Activated CD4-positive, alpha-beta T cell treated with anti-CD3 and anti-CD28 coated beads for 24 hours (primary cell): ENCODE results near the gene RBM12.
"Not testable (repeated sequence)": the region's sequence is repeated elsewhere in the genome, so short reads cannot be mapped to it uniquely, and the experiment has no call there.

ENCODE experiments used
- DNase-seq, 2 donors: peaks; one replicate each; pipeline ENCODE4 v3.0.0-alpha.2; 2020; ENCODE audit warnings: low read depth in 2 of 2

Gene RBM12, protein sequence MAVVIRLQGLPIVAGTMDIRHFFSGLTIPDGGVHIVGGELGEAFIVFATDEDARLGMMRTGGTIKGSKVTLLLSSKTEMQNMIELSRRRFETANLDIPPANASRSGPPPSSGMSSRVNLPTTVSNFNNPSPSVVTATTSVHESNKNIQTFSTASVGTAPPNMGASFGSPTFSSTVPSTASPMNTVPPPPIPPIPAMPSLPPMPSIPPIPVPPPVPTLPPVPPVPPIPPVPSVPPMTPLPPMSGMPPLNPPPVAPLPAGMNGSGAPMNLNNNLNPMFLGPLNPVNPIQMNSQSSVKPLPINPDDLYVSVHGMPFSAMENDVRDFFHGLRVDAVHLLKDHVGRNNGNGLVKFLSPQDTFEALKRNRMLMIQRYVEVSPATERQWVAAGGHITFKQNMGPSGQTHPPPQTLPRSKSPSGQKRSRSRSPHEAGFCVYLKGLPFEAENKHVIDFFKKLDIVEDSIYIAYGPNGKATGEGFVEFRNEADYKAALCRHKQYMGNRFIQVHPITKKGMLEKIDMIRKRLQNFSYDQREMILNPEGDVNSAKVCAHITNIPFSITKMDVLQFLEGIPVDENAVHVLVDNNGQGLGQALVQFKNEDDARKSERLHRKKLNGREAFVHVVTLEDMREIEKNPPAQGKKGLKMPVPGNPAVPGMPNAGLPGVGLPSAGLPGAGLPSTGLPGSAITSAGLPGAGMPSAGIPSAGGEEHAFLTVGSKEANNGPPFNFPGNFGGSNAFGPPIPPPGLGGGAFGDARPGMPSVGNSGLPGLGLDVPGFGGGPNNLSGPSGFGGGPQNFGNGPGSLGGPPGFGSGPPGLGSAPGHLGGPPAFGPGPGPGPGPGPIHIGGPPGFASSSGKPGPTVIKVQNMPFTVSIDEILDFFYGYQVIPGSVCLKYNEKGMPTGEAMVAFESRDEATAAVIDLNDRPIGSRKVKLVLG

DNA sequence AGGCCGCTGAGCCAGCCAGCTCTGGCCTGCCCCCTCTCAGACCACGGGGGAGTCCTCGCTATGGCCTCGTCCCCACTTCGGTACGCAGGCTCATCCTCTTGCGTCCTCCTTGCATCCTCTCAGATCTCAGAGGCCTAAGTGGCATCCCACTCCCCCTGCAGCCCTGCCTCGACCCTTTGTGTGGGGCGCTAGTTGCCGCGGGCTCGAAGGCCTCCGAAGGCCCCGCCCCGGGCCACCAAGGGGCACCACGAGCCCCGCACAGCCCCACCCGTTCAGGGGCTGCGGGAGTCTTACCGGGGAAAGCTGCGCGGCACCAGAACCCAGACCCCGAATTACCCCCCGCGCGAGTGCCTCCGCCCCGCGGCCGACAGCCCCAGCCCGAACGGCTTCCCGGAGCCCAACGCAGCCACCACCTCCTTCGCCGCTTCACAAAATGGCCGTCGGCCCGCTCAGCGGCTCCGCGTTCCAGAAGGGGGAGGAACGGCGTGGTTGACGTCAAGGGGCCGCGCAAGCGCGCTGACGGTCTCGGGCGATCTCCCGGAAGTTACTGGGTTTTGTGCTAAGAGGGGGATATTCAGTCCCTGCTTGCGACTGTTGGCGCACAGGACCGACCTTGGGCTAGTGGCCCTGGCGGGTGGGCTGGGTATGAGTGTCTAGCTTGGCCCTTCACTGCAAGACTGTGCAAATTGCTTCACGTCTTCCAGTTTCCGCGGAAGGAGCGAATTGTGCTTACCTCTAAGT is at the start of gene RBM12, which contains the start of gene CPNE1:
TSS of gene RBM12 (minus strand) at position 435 of the 741 bp plus-strand sequence. CDS start 9,578 bp downstream, outside the sequence.
TSS of gene CPNE1 (minus strand) at position 435 of the 741 bp plus-strand sequence. CDS start 31,977 bp downstream, outside the sequence.
- peak; percentile 85 to 87 for DNase-seq

DNA sequence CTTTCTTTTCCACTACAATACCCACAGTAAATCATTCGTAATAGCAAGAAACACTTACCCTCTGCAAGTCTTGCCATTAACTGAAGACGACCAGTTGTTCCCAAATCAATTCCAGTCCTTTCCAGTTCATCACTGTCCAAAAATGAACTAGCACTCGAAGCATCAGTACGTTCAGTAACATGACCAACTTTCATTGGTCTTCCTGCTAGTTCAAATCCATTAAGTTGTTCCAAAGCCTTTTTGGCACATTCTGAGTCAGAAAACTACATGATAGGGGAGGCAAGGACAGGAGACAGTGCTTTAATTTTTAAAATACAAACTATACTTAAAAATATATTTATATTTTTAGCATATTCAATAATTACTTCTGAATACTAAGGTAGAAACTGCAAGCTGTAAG is 49.4 kb upstream of the RBM12 start:
- no peak for DNase-seq

DNA sequence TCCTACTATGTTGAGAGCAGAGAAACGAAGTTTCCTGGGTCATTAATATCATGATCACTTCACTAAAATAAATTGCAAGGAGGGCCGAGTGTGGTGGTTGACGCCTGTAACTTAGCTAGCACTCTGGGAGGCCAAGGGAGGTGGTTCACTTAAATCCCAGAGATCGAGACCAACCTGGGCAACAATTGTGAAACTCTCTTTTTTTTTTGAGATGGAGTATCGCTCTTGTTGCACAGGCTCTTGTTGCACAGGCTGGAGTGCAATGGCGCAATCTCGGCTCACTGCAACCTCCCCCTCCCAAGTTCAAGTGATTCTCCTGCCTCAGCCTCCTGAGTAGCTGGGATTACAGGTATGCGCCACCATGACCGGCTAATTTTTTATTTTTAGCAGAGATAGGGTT is 48.4 kb upstream of the RBM12 start:
- not testable (repeated sequence) for DNase-seq

DNA sequence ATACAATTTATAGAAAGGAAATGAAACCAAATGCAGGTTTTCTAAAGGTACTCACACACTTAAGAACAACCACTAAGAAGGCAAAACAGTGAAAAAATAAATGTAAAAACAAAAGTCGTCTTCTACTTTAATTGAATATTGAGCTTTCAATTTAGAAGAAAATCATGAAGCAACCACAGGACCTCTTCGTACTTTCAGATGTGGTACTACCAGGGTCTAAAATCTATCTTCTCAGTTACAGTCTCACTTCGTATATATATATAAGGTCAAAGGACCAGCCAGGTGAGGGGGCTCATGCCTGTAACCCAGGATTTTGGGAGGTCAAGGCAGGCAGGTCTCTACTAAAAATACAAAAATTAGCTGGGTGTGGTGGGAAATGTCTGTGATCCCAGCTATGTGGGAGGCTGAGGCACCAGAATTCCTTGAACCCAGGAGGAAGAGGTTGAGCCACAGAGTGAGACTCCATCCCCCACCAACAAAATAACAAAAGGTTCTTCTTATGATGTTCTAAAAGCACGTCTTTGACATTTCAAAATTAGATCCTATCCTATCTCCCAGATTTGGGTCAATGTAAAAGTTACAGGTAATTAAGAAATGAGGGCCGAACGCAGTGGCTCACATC is 47.0 kb upstream of the RBM12 start:
- no peak for DNase-seq

DNA sequence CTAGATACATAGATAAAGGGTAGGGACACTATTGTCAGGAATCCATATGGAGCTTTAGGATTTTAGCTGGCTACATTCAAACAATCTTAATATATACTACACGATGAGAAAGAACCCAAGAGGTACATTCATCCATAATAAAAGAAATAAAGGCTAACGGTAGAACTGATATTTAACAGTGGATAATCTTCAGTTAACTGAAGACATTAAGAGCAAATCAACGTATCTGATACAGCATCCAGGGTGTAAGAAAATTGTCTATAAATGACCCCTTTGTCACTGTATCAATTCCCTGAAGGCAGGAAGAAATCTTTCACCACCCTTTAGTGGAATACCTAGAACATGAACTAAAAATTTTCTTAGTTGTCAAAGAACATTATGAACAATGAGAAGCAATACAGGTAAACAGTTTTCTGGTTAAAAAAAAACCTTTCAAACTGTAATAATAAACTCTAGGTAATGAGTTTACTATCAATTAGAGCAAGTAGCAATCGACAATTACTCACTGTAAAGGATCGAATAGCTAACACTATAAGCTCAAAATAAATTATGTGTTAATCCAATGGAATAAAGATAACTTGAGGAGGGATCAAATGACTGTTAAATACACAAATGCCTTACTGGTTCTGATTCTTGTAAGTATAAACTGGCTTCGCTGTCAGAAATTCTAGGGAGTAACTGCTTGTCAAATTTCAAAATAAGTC is 46.3 kb upstream of the RBM12 start:
- DNase-seq, result no peak

DNA sequence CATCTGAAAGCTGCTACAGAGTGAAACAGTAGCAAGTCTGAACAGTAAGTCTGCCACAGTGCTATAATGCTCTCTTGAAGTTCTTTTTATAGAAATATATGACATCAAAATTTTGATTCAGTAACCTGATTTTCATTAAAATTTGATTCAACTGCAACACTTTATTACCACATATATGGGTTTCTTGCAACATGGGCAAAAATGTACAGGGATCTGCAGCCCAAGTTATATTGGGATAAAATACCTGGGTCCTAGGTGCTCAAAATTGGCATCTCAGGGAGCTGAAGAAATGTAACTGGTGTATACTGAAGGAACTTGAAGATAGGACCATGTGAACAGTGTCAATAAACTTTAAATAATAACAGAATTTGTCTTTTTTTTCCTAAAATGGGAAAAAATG is 45.3 kb upstream of the RBM12 start:
- DNase-seq, result no peak

DNA sequence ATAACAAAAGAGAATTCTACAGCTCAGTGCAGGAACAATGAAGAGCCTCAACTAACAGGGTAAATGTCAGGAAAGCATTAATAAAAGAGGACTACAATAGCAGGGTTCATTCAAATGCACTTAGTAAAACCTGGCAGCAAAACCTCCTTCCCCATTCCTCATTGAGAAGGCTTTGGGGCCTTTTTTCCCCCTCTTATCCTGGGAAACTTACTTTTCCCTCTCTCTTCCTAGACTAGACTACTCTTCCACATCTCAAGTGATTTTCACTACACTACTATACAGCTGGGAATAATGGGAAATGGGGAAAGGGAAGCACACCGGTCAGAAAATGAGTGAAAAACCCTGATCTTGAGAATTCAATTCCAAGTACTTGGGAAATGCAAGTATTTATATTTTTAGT is 44.6 kb upstream of the RBM12 start:
- DNase-seq, result no peak

DNA sequence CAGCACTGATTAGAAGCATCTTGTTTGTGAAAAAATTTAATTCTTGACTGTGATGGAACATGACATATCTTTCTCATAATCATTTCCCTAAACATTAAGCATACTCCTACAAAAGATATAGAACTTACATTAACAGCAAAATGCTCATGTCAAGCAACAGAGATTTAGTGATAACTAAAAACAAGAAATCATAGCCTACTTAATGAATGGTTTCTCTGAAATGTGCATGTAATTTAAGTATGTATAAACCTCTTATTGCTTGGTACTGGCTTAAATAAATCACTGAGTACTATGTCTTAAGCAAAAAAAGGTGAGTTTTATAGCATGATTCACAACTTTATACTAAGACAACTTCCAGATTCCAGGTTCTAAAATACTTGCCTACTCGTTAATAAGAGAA is 43.8 kb upstream of the RBM12 start:
- no peak for DNase-seq

DNA sequence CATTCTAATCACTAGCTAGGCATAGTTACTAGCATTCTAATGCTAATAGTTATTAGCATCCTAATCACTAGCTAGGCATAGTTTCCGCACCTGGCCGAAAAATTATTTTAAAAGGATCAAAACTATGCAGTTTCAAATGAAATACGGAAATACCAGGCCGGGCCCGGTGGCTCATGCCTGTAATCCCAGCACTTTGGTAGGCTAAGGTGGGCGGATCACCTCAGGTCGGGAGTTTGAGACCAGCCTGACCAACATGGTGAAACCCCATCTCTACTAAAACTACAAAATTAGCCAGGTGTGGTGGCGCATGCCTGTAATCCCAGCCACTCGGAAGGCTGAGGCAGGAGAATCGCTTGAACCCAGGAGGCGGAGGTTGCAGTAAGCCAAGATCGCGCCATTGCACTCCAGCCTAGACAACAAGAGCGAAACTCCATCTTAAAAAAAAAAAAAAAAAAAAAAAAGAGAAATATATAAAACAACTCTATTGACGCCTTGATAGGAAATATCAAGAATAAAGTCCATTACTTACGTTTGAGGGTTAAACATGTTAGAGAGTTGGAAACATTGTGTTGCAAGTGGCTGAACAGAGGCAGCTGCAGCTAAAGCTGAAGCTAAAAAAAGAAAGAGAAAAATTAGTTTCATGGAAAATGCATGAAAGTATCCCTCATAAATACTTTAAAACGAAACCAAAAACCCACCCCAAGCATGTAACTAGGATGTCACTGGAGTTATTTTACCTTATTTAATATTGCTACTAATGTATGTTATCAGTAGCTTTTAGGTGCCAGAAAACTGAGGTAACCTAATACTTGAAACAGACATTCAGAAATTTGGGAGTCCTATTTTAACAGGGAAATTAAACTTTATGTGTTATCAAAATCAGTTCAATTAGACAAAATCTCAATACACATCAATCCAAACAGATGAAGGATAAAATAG is 42.2 kb upstream of the RBM12 start:
- DNase-seq, result not testable (repeated sequence)

DNA sequence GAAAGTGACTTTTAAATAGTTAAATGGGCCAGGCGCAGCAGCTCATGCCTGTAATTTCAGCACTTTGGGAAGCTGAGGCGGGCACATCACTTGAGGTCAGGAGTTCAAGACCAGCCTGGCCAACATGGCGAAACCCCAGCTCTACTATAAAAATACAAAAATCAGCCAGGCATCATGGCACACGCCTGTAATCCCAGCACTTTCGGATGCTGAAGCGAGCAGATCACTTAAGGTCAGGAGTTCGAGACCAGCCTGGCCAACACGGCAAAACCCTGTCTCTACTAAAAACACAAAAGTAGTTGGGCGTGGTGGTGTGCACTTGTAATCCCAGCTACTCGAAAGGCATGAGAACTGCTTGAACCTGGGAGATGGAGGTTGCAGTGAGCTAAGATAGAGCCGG is 41.2 kb upstream of the RBM12 start:
- DNase-seq, result not testable (repeated sequence)

DNA sequence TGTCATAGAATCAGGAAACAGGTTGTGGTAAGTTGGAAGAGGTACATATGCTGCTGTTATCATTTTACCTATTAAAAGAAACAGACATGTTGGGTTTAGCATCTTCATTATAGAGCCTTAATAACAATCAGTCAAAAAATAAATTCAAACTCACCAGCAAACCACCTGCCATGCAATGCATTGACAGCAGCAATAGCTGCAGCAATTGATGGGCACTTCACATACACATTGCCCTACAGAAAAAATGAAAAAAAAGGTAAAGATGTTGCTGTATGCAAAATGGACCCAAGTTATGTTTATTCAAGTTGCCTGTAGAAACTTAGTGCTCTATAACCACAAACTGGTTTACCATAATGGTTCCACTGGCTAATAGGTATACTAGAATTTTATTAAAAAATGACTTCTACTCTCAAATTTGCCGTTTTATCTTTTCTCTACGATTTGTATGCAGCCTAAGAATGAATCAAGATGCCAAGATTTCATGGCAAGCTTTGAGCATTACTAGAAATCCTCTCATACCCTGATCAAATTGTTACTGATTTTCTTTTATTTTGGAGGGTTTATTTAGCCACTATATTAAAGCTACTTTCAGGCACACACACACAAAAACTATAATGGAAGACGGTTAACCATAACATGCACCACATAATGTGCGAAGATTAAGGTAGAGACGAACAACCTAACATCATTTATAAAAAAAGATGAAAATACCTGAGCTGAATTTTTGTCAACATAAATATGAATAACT is 40.0 kb upstream of the RBM12 start:
- no peak for DNase-seq

DNA sequence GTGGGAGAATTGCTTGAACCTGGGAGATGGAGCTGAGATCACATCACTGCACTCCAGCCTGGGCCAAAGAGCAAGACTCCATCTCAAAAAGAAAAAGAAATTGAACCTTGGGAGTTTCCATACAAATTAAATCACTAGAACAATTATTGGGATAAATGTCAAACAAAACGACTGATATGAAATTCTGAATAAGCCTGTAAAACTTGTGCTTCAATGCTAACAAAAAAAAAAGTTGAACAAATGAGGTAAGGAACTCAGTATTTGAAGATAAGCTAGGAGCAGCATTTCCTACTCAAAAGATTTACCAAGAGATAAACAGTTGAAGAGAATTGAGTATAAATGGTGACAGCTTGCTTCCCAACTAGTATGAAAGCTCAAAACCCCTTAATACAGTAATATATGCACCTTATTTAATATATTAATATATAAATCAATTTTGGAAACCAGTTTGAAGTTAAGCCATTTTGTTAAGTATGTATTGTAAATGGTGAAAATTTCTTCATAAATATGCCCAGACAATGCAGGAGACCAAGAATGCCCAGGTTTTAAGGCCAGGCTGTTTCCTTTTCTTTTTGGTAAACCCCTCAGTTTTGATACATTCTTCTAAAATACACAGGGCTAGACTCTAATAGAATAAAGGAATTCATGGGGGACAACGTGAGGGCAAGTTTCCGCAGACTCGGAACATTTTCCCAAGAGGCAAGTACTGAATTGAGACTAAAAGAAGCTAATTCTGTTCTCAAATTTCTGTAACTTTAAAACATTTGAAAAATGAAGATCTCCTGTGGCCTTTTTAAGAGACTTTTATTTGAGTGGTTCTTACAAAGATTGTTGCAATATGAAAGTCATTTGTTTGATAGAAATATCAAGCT is 38.4 kb upstream of the RBM12 start:
- no peak for DNase-seq

DNA sequence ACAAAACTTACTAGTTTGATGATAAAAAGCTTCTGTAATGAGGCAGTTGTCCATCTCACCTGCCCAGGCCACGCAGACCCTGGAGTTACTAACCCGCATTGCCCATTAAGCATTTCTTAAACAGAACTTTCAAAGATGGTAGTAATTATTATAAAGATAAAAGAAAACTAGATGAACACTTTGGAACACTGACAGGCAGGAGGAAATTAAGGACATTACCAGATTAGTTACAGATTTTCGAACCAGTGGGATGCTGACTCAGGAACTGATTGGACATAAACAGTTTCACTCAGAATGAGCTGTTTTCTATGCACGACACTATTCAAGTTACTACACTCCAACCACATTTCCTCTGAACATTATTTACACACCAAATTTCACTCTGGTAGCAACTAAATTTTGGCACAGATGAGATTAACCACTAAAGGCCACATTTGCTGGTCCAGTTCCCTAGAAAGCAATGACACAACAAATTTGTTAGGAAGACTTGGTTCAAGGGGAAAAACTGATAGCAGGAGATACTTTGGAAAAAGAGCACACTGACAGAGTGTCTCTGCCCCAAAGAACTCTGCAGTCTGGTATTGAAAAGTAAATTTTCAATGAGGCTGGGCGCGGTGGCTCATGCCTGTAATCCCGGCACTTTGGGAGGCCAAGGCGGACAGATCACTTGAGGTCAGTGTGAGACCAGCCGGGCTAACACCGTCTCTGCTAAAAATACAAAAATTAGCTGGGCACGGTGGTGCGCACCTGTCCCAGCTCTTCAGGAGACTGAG is 37.5 kb upstream of the RBM12 start:
- DNase-seq, result no peak

DNA sequence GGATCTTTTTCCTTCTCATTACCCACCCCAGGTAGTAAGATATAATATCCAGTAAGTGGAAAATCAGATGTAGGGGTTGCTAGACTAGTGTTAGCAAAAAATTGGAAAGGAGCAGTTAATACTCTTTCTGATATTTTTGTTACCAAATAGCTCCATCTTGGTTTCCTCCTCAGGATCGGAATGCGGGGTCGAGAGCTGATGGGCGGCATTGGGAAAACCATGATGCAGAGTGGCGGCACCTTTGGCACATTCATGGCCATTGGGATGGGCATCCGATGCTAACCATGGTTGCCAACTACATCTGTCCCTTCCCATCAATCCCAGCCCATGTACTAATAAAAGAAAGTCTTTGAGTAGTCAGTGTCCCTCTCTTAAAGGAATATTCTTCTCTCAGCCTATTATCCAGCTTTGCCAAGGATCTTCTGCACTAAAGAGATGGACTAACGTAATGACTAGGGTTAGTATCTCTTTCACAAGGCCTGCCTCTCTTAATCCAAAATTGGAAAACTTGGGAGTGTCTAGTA is 36.0 kb upstream of the RBM12 start:
- DNase-seq, result no peak

DNA sequence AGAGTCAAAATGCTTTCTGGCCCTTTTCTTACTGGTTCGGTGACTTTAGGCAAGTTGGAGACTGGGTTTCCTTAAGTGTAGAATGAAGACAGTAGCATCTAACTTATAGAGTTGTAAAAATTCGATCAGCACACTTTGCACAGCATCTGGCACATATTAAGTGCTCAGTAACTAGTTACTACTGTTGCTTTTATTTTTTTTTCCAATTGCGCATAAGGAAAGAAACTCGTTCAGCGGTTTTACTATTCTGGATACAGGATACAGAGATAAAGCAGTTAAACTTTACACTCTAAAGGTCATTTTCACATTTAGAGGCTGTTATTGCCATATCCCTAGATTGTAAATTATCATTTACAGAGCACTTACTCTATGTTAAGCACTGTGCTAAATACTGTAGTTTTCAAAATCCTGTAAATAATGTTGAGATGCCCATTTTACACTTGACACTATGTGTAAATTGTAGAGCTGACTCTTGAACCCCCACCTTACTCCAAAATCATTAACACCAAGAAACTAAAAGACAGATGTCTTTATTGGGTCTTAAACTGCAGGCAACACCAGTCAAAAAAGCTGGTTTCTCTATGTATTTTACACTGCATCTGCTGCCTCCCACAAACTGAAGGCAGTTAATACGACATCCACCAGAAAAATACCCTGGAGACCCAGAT is 35.4 kb upstream of the RBM12 start:
- no peak for DNase-seq
